ENCODE results near the gene CLK2.

GRCh38 chr1:155285063-155285462 lies 11.8 kb upstream of the CLK2 start:
- TF ChIP-seq, protein P1, sequence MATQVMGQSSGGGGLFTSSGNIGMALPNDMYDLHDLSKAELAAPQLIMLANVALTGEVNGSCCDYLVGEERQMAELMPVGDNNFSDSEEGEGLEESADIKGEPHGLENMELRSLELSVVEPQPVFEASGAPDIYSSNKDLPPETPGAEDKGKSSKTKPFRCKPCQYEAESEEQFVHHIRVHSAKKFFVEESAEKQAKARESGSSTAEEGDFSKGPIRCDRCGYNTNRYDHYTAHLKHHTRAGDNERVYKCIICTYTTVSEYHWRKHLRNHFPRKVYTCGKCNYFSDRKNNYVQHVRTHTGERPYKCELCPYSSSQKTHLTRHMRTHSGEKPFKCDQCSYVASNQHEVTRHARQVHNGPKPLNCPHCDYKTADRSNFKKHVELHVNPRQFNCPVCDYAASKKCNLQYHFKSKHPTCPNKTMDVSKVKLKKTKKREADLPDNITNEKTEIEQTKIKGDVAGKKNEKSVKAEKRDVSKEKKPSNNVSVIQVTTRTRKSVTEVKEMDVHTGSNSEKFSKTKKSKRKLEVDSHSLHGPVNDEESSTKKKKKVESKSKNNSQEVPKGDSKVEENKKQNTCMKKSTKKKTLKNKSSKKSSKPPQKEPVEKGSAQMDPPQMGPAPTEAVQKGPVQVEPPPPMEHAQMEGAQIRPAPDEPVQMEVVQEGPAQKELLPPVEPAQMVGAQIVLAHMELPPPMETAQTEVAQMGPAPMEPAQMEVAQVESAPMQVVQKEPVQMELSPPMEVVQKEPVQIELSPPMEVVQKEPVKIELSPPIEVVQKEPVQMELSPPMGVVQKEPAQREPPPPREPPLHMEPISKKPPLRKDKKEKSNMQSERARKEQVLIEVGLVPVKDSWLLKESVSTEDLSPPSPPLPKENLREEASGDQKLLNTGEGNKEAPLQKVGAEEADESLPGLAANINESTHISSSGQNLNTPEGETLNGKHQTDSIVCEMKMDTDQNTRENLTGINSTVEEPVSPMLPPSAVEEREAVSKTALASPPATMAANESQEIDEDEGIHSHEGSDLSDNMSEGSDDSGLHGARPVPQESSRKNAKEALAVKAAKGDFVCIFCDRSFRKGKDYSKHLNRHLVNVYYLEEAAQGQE (IDR thresholded peaks at IDR 0.05; ENCODE audit: low read depth), result no peak
- TF ChIP-seq CEBPB (IDR thresholded peaks at IDR 0.05) (no peak), YY1 (IDR thresholded peaks at IDR 0.05; ENCODE audit: low read depth) (no peak), EP300 (IDR thresholded peaks at IDR 0.05; ENCODE audit: borderline replicate concordance) (no peak), TCF12 (IDR thresholded peaks at IDR 0.05; ENCODE audit: low read depth) (no peak)

Measured in Ishikawa (cell line).